H1 (cell line): Measurements from ENCODE around the gene PREX1.

Experiments
- BRCA1 ChIP-seq: IDR thresholded peaks from 2 replicates; pipeline ENCODE4 v1.6.1; 2012; ENCODE audit warnings: low read depth, low read length, improper control_type of control experiment
- CHD2 ChIP-seq: IDR thresholded peaks from 2 replicates; pipeline ENCODE4 v1.6.1; 2012; ENCODE audit warnings: low read length, improper control_type of control experiment
- KDM1A ChIP-seq: fragments of 200-600, 300-600 bp; sonication (generic); IDR thresholded peaks from 2 replicates; pipeline ENCODE4 v1.7.1; 2016; ENCODE audit warnings: mild to moderate bottlenecking, low read length, borderline replicate concordance
- POLR2AphosphoS5 ChIP-seq: IDR thresholded peaks from 2 replicates; pipeline ENCODE4 v1.6.1; 2011; ENCODE audit warnings: low read depth, low read length
- RNF2 ChIP-seq: fragments of 200-900, 300-1000 bp; sonication (generic); IDR thresholded peaks from 2 replicates; pipeline ENCODE4 v1.7.1; 2016; ENCODE audit warnings: borderline replicate concordance, low read depth, mild to moderate bottlenecking, antibody characterized with exemption, low read length; ENCODE audit not compliant: poor library complexity, severe bottlenecking; ENCODE audit errors: missing control alignments
- TF ChIP-seq, protein P1 (sequence below), 3 experiments: IDR thresholded peaks; 1 replicate in 2 of 3; 2 replicates in 1 of 3; pipeline versions ENCODE4 v1.5.1 to v1.6.1; 2011; ENCODE audit warnings: low read length in 3 of 3, mild to moderate bottlenecking in 3 of 3, inconsistent platforms in 2 of 3, low read depth in 1 of 3, moderate library complexity in 1 of 3; ENCODE audit not compliant: insufficient read depth in 1 of 3; ENCODE audit errors: control extremely low read depth in 1 of 3
- TF ChIP-seq, protein P2 (sequence below): IDR thresholded peaks from 2 replicates; pipeline ENCODE4 v1.6.1; 2012; ENCODE audit warnings: low read length, inconsistent platforms

DNA sequence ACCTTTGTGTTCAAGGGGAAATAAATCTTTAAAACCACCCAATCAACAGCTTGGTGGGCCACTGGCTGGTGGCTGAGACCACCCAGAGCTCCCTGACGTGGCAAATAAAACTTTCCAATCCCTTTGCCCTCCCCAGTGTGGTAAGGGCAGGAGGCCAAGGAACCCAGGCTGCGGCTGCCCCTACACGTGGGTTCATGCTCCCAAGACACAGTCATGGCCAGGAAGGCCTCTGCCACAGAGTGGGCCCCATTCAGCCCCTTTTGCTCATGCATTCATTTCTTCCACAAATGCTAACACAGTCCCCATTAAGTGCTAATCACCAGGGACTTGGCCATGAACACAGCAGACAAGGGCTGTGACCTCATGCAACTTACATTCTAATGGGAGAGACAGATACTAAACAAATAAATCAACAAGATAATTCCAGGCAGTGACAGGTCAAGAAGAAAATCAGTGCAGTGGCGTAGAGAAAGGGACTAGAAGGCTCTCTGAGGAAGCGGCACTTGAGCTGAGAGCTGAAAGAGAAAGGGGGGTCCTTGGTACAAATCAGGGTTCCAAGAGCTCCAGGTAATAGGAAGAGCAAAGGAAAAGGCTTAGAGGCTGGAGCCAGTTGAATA is 13.8 kb downstream of the PREX1 start:
- TF ChIP-seq, protein P1, sequence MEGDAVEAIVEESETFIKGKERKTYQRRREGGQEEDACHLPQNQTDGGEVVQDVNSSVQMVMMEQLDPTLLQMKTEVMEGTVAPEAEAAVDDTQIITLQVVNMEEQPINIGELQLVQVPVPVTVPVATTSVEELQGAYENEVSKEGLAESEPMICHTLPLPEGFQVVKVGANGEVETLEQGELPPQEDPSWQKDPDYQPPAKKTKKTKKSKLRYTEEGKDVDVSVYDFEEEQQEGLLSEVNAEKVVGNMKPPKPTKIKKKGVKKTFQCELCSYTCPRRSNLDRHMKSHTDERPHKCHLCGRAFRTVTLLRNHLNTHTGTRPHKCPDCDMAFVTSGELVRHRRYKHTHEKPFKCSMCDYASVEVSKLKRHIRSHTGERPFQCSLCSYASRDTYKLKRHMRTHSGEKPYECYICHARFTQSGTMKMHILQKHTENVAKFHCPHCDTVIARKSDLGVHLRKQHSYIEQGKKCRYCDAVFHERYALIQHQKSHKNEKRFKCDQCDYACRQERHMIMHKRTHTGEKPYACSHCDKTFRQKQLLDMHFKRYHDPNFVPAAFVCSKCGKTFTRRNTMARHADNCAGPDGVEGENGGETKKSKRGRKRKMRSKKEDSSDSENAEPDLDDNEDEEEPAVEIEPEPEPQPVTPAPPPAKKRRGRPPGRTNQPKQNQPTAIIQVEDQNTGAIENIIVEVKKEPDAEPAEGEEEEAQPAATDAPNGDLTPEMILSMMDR (IDR thresholded peaks at IDR 0.05; ENCODE audit: control extremely low read depth in 1 of 3, insufficient read depth in 1 of 3, low read depth in 1 of 3, low read length in 3 of 3): no peak
- TF ChIP-seq POLR2AphosphoS5 (no peak), CHD2 (no peak), BRCA1 (no peak), KDM1A (no peak), RNF2 (no peak)
- TF ChIP-seq, protein P2, sequence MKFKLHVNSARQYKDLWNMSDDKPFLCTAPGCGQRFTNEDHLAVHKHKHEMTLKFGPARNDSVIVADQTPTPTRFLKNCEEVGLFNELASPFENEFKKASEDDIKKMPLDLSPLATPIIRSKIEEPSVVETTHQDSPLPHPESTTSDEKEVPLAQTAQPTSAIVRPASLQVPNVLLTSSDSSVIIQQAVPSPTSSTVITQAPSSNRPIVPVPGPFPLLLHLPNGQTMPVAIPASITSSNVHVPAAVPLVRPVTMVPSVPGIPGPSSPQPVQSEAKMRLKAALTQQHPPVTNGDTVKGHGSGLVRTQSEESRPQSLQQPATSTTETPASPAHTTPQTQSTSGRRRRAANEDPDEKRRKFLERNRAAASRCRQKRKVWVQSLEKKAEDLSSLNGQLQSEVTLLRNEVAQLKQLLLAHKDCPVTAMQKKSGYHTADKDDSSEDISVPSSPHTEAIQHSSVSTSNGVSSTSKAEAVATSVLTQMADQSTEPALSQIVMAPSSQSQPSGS: no peak
